ENCODE results near the gene ZNF561.
"Not testable (repeated sequence)": the region's sequence is repeated elsewhere in the genome, so short reads cannot be mapped to it uniquely, and the experiment has no call there.

DNA sequence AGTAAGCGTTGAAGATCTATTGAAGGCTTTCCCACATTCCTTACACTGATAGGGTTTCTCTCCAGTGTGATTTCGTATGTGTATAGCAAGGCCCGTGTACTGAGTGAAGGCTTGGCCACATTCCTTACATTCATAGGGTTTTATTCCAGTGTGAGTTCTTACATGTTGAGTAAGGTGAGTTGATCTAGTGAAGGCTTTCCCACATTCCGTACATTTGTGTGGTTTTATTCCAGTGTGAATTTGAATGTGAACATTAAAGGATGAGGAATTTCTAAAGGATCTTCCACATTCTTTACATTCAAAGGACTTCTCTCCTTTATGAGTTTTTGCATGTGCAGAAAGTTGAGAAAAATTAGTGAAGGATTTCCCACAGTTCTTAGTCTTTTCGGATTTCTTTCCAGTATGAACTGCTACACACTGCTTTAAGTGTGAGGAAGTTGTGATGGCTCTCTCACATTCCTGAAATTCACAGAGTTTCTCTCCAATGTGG, 32.1 kb upstream of the ZNF561 start:
- not testable (repeated sequence) for TF ChIP-seq CTCF (IDR thresholded peaks at IDR 0.05; ENCODE audit: insufficient read depth, low read length, poor library complexity, severe bottlenecking); EZH2phosphoT487 (conservative IDR thresholded peaks at IDR 0.05; ENCODE audit: low read length)
